K562 (cell line): ENCODE results near the gene FAM180B. TPM values are rescaled to one million over a fixed set of nuclear protein-coding genes. Genes with fewer than 3 reads are reported as not detected.

Experiments
- CGGBP1 ChIP-seq: fragments of 250-450 bp; sonication (Bioruptor Pico); IDR thresholded peaks from 2 replicates; pipeline ENCODE4 v1.9.0; 2021; ENCODE audit warnings: mild to moderate bottlenecking
- CREB5 ChIP-seq: fragments of 250-450 bp; sonication (Bioruptor Pico); IDR thresholded peaks from 2 replicates; pipeline ENCODE4 v1.5.0; 2020; ENCODE audit warnings: mild to moderate bottlenecking
- EP400 ChIP-seq: fragments of 450-650 bp; IDR thresholded peaks from 2 replicates; pipeline ENCODE4 v1.6.1; 2017; ENCODE audit warnings: antibody characterized with exemption, mild to moderate bottlenecking, moderate library complexity
- GTF2A2 ChIP-seq: IDR thresholded peaks from 2 replicates; pipeline ENCODE4 v1.6.1; 2016; ENCODE audit warnings: mild to moderate bottlenecking, missing genetic modification characterization, missing compliant biosample characterization
- MGA ChIP-seq: fragments of 450-650 bp; IDR thresholded peaks from 2 replicates; pipeline ENCODE4 v1.6.1; 2016; ENCODE audit warnings: mild to moderate bottlenecking, moderate library complexity
- POLR2H ChIP-seq: IDR thresholded peaks from 2 replicates; pipeline ENCODE4 v1.6.1; 2016; ENCODE audit warnings: missing genetic modification characterization, low read depth, mild to moderate bottlenecking, control low read depth, missing compliant biosample characterization, moderate library complexity
- RBM14 ChIP-seq: fragments of 200-400 bp; formaldehyde crosslinking; IDR thresholded peaks from 2 replicates; pipeline ENCODE4 v1.6.1; 2018; ENCODE audit warnings: low read depth, mild to moderate bottlenecking, low read length, moderate library complexity, borderline replicate concordance; ENCODE audit not compliant: insufficient read depth
- RBM25 ChIP-seq: fragments of 200-400 bp; formaldehyde crosslinking; IDR thresholded peaks from 2 replicates; pipeline ENCODE4 v1.6.1; 2018; ENCODE audit warnings: low read length, low read depth, moderate library complexity; ENCODE audit not compliant: severe bottlenecking
- RUNX1 ChIP-seq: sonication (generic); IDR thresholded peaks from 2 replicates; pipeline ENCODE4 v1.6.1; 2016; ENCODE audit warnings: antibody characterized with exemption, low read depth
- SMAD3 ChIP-seq: fragments of 450-650 bp; formaldehyde crosslinking; conservative IDR thresholded peaks from 2 replicates; pipeline ENCODE4 v1.4.0; 2020; ENCODE audit warnings: mild to moderate bottlenecking
- SMARCA4 ChIP-seq: fragments of 450-650 bp; IDR thresholded peaks from 2 replicates; pipeline ENCODE4 v1.6.1; 2016
- SMC3 ChIP-seq: conservative IDR thresholded peaks from 2 replicates; pipeline ENCODE4 v1.6.1; 2011; ENCODE audit warnings: low read depth, low read length, improper control_type of control experiment; ENCODE audit not compliant: insufficient read depth
- TARDBP ChIP-seq: fragments of 450-650 bp; IDR thresholded peaks from 2 replicates; pipeline ENCODE4 v1.6.1; 2016
- TFAM ChIP-seq: fragments of 250-450 bp; sonication (Bioruptor Pico); conservative IDR thresholded peaks from 2 replicates; pipeline ENCODE4 v1.5.0; 2021; ENCODE audit warnings: mild to moderate bottlenecking, moderate library complexity
- ZC3H4 ChIP-seq: sonication (generic); formaldehyde crosslinking; IDR thresholded peaks from 2 replicates; pipeline ENCODE4 v1.9.0; 2021; ENCODE audit warnings: missing genetic modification reagents, borderline replicate concordance
- ZNF76 ChIP-seq: fragments of 250-450 bp; sonication (Bioruptor Pico); IDR thresholded peaks from 2 replicates; pipeline ENCODE4 v1.4.0; 2020; ENCODE audit warnings: mild to moderate bottlenecking, moderate library complexity, borderline replicate concordance
- ZNF766 ChIP-seq: fragments of 200-800 bp; sonication (Bioruptor generic); conservative IDR thresholded peaks from 2 replicates; pipeline ENCODE4 v1.6.1; 2016; ENCODE audit warnings: missing genetic modification characterization, missing compliant biosample characterization
- polyA plus RNA-seq, 8 experiments: library from polyadenylated mRNA; depleted of rRNA in 4 of 8; stranded (reverse) in 5 of 8; unstranded in 3 of 8; fragments of >200 nt; fragmentation: Nextera tagmentation in 2 of 8; fragmentation: Illumina TruSeq in 1 of 8; extraction: Ambion mirVana in 2 of 8; extraction: Trizol in 1 of 8; gene quantifications; 2 replicates each; pipeline versions ENCODE4 v1.2.1 to v1.2.3, GENCODE V29; 2011 to 2014; ENCODE audit warnings: inconsistent platforms in 1 of 8, missing spikeins in 1 of 8
- total RNA-seq, 7 experiments: library from RNA; depleted of rRNA in 6 of 7; stranded (reverse); fragments of >200 nt in 6 of 7; fragmentation: Illumina TruSeq in 2 of 7; extraction: Trizol in 2 of 7; gene quantifications; 2 replicates each; pipeline versions ENCODE4 v1.2.1 to v1.2.3, GENCODE V29; 2011 to 2021; ENCODE audit warnings: low replicate concordance in 1 of 7

FAM180B gene
- total and polyA plus RNA-seq, 9 of the 15 experiments (the other 6 are each of a cell fraction or from before 2014, with no cell fraction given): 0.05 to 0.14 TPM; not detected in 7

- TF ChIP-seq MGA: no peak
- no peak for TF ChIP-seq ZNF76 (CRISPR knock-in tag)
- no peak for TF ChIP-seq GTF2A2 (tag)
- no peak for TF ChIP-seq POLR2H
- TF ChIP-seq EP400: peak; percentile 23; the same call in 1 of the 2 replicates
- TF ChIP-seq RUNX1: no peak
- no peak for TF ChIP-seq RBM25
- TF ChIP-seq SMAD3 (CRISPR knock-in tag): no peak
- TF ChIP-seq ZNF766 (CRISPR knock-in tag): no peak
- TF ChIP-seq SMC3: no peak
- TF ChIP-seq CGGBP1 (CRISPR knock-in tag): no peak
- no peak for TF ChIP-seq RBM14
- no peak for TF ChIP-seq CREB5
- no peak for TF ChIP-seq ZC3H4
- TF ChIP-seq TARDBP: no peak
- no peak for TF ChIP-seq SMARCA4
- no peak for TF ChIP-seq TFAM (CRISPR knock-in tag)
Observed at GRCh38 chr11:47551086-47551485, 35.4 kb upstream of the FAM180B start (continued).
